Activated CD4-positive, CD25-positive, alpha-beta regulatory T cell treated with anti-CD3 and anti-CD28 coated beads, Interleukin-2, amount 50 U/mL, for 72 hours (primary cell): ENCODE measurements around the gene ACTN3.
"Not testable (repeated sequence)": the region's sequence is repeated elsewhere in the genome, so short reads cannot be mapped to it uniquely, and the experiment has no call there.

Experiments
- DNase-seq: peaks from one replicate; pipeline ENCODE4 v3.0.0; 2021

Gene ACTN3

DNA sequence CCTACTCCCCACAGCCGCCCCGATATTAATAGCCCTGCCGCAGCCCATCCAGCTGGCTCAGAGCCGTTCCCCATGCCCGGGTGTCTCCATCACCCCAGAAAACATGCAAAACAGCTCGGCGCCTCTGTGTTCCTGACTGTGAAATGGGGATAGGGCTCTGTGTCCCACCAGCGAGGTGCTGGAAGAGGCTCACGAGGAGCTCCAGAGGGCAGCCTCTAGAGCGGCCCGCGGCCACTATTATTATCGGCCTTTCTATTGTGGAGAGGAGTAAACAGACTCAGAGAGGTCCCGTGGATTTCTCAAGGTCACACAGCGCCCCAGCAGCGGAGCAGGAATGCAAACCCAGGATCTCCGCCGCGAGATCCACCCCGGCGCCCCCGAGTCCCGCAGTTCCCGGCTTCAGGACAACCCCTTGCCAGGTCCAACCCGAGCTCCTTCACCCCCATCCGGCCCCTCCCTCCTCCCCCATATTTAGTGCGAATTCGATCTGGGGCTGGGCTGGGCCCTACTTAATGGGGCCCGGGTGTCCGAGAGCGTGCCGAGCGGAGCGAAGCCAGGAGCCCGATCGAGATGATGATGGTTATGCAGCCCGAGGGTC lies at the start of gene ACTN3:
TSS of gene ACTN3 (plus strand) at position 536 of the 598 bp plus-strand sequence. CDS start at position 571, 35 bp downstream.
- no peak for DNase-seq

- DNase-seq = no peak
These were observed 49.5 kb upstream of the ACTN3 start for GRCh38 chr11:66497206-66497605.

DNA sequence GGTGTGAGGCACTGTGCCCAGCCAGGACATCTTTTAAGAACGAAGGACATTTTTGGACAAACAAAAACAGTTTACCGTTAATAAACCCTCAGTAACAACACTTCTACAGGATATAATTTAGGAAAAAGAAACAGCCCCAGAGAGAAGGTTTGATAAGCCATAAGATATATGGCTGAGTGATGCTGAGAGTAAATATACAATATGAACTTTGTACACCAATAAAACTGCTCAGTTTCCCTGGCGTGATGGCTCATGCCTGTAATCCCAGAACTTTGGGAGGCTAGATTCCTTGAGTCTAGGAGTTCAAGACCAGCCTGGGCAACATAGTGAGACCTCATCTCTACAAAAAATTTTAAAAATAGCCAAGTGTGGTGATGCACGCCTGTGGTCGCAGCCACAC lies 48.2 kb upstream of the ACTN3 start:
- DNase-seq = no peak

DNA sequence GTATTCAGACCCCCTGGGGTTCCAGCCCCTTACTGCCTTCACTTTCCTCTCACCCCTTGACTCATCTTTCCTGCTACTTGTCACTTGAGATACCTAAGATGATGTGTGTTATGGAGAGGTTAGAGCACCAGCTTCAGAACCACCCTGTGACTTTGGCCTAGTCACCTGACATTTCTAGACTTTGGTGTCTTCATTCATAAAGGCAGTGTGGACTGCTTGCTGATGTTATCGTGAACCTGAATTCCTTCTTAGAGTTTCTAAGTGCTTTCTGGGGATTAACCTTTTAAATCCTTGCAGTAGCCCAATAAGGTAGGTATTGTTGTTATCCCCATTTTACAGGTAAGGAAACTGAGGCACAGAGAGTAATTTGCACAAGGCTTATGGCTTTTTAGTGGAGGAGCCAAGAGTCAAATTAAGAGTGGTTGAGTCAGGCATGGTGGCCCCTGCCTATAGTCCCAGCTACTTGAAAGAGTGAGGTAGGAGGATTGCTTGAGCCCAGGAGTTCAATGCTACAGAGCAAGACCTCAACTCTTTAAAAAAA lies 41.4 kb upstream of the ACTN3 start:
- no peak for DNase-seq

- no peak for DNase-seq
These were observed 37.6 kb upstream of the ACTN3 start for GRCh38 chr11:66509131-66509561.

GRCh38 chr11:66510271-66510989 lies 36.3 kb upstream of the ACTN3 start, which contains the start of gene BBS1:
Gene BBS1, plus strand, starts transcription at chr11:66510635. Its CDS starts 25 bp downstream, at chr11:66510660.
- peak; percentile 82 for DNase-seq

DNA sequence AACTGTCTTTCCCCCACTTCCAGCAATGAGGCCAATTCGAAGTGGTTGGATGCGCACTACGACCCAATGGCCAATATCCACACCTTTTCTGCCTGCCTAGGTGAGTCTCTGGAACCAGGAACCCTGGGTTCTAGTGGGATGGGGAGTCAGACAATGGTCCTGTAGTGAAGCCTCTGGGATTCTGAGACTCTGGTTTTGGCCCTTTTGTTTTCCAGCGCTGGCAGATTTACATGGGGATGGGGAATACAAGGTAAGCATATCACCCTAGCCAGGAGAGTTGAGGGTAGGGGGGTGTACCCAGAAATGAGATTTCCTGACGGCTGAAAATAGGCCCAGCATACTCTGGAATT lies 35.7 kb upstream of the ACTN3 start:
- DNase-seq = no peak

GRCh38 chr11:66523611-66524010 lies 23.1 kb upstream of the ACTN3 start:
- no peak for DNase-seq

DNA sequence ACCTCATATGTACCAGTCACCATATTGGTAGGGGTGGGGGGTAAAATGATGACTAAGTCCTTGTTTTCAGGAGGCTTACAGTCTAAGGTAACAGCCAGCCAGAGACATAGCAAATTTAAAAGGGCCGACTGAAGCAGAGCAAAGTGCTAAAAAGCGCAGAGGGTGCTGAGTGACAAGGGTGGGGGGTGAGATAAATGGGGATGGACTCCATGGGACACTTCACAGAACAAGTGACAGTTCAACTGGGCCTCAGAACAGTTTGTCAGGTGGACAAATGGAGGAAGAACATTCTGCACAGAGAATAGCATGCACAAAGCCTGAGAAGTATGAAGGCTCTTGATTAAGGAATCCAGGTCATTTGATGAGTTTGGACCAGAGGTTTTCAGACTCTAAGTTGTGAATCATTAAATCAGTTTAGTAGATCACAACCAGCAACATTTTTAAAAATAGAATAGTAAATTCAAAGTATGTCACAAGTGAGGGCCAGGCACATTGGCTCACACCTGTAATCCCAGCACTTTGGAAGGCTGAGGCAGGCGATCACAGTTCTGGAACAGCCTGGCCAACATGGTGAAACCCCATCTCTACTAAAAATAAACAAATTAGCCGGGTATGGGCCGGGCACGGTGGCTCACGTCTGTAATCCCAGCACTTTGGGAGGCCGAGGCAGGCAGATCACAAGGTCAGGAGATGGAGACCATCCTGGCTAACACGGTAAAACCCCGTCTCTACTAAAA lies 22.2 kb upstream of the ACTN3 start:
- DNase-seq = no peak

- no peak for DNase-seq
These were observed 17.6 kb upstream of the ACTN3 start for GRCh38 chr11:66529069-66529468.

- no peak for DNase-seq
These were observed 17.0 kb upstream of the ACTN3 start for GRCh38 chr11:66529655-66530054.

GRCh38 chr11:66530927-66531709 lies 15.6 kb upstream of the ACTN3 start:
- no peak for DNase-seq

GRCh38 chr11:66531841-66532240 lies 14.9 kb upstream of the ACTN3 start:
- no peak for DNase-seq

DNA sequence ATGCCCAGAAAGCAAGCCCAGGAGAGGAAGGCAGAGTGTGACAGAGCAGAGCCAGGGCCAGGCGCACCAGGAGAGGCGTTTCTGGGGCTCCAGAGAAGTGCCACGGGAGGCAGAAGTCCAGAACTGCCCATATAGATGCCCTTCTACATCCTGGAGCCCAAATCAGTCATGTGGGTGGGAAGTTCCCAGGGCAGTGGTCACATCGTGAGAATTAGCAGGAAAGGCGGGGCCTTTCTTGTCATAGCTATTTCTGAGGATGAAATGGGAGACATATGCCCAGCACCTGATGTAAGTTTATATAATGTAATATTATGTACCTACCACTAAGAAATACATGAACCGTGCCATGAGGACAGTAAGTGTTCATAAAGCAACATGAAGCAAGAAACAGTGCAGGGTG lies 13.9 kb upstream of the ACTN3 start:
- DNase-seq = no peak

DNA sequence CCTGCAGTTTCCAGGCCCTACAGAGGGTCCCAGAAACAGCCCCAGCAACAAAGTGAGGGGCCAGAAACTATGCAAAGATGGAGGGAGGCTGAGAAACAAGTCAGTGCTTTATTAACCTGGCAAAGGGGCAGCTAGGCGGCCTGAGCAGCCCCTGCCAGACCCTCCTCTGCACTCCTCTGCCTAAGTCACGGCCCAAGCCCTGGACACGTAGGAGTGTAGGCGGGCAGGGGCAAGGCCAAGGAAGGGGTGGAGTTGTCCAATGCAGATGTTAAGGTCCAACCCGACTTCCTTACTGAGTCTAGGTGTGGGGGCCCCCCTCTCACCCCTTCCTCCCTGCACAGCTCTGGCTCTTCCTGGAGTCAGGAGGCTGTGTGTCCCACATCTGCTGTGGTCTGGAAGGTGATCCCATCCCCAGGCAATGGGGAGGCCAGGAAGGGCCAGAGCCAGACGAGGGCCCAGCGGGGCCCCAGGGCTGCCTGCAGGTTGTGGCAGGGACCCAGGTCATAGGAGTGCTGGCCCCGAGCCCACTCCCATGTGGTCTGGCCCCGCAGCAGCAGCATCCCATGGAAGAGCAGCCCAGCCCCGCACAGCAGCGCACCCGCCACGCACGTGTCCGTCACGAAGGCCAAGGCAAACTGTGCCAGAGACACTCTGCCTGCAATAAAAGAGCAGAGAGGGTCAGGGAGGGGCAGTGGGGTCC lies 7.4 kb upstream of the ACTN3 start:
- DNase-seq = no peak

GRCh38 chr11:66539870-66540213 lies 6.9 kb upstream of the ACTN3 start:
- no peak for DNase-seq

GRCh38 chr11:66540598-66540997 lies 6.1 kb upstream of the ACTN3 start:
- not testable (repeated sequence) for DNase-seq

- DNase-seq = no peak
These were observed 4.8 kb upstream of the ACTN3 start for GRCh38 chr11:66541892-66542291.

GRCh38 chr11:66542362-66542761 lies 4.3 kb upstream of the ACTN3 start:
- no peak for DNase-seq

GRCh38 chr11:66543263-66544107 lies 3.2 kb upstream of the ACTN3 start:
- peak; percentile 53 for DNase-seq

- not testable (repeated sequence) for DNase-seq
These were observed 1.8 kb upstream of the ACTN3 start for GRCh38 chr11:66544952-66545351.
